NCI-H187 (cell line): ENCODE results near the gene STPG3.
"Not testable (repeated sequence)": the region's sequence is repeated elsewhere in the genome, so short reads cannot be mapped to it uniquely, and the experiment has no call there.

Experiments used
- DNase-seq, 2 experiments: peaks; one replicate each; lab custom pipeline; 2025; lab: John Stamatoyannopoulos, UW

Gene STPG3

DNA sequence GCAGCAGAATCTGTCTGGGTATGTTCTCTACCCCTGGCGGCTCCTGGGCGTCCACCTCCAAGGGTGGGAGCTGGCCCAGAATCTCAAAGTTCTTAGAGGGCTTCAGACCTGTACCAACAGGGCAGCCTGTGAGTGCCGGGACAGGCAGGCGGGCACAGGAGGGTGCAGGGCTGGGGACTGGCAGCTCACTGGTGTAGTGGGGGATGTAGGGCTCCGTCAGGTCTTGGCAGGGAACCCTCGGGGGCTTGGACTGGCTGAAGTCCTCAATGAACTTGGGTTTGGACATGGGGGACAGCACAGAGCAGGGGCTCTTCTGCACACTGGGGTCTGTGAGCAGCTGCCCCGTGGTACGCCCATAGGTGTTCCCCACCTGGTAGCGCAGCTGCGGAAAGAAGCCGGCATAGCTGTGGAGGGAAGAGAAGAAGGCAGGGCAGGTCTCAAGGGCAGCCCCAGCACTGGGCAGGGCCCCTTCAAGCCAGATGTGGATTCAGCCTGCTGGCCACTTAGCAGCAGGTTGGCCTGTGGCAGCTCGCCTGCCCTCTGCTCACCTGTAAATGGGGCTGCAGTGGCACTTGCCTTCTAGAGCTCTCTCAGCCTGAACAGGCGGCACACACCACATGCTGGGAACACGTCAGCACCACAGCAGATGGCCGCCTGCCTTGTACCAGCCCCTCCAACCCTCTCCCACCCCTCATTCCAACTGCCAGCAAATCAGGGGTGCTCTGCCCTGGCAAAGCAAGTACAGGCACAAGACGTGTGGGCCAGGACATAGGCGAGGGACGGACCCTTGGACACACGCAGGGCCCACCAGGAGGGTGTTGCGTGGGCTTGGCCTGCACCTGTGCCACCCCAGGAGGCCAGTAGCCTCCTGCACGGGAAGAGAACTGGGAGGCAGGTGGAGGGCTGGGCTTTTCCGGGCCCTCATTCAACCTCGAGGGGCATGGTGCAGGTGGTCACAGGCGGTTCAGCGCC, 5.3 kb upstream of the STPG3 start:
- no peak for DNase-seq

DNA sequence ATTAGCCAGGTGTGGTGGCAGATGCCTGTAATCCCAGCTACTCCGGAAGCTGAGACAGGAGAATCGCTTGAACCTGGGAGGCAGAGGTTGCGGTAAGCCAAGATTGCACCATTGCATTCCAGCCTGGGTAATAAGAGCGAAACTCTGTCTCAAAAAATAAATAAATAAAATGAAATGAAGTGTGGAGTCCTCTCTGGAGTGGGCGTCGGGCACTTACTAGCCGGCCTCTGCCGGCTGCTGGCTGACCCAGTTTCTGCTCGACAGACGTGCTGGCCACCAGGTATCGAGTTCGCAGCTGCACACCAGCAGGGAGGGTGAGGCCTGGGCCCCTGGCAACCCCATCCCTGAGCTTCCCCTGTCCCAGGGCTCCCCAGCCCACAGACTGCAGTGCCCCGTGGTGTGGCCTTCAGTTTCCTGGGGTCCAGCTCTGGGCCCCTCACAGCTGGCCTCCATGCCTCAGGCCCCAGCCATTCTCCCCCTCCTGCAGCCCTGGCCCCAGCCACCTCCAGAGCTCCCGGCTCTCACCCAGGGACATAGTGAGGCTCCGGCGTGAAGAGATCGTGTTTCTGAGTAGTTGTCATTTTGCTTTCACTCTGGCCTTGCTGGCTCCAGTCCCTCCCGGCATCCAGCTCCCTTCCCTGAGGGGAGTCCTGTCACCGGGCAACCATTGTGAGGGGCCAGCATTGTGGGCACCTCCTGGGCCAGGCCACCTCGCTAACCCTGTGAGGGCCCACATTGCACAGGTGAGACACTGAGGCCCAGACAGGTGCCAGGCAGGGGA, 3.8 kb upstream of the STPG3 start:
- DNase-seq, result no peak

DNA sequence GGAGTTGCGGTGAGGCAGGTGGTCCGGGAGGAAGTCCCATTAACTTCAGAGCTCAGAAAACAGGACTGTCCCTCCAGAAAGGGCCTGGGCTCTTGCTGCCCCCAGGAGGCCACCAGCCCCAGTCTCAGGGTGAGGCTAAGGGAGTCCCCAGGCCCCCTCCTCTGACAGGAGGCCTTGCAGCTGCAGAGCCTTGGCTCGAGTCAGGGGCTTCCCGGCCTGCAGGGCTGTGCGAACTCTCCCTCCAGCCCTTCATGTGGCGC, 3.2 kb upstream of the STPG3 start:
- no peak for DNase-seq

DNA sequence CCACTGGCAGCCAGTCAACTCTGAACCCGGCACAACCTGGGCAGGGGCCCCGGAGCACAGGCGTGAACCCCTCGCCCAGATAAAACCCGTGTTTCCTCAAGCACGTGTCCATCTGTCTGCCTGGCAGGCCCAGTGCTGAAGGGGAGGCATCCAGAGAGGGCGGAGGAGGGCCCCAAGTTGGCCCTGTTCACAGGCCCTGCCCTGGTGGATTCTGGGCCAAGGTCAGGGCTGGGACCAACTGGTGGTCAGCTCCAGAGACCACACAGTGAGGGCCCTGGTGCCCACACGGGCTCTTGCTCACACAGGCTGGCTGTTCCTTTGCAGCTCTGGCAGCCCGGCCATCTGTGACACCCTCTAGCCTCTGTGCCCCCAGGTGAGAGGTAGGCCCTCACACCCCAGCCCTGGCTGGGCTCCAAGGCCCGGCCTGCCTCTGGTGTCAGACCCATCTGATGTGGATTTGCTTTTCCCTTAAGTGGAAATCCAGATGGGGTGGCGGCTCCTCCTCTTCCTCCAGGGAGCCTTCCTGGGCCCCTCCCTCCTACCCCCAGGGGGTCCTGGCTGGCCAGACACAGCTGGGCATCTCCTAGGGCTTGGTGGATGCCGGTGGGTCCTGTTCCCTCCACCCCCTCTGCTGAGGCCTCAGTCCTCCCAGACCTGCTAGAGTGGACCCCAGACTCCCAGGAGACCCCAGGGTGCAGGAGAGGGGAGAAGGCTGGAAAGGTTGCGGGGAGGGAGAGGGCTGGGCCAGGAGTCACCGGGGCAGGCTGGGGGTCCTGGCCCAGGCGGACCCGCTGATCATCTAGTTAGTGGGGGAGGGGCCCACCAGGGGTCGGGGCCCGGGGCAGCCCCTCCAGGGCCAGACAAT, 525 bp upstream of the STPG3 start:
- DNase-seq, result no peak

DNA sequence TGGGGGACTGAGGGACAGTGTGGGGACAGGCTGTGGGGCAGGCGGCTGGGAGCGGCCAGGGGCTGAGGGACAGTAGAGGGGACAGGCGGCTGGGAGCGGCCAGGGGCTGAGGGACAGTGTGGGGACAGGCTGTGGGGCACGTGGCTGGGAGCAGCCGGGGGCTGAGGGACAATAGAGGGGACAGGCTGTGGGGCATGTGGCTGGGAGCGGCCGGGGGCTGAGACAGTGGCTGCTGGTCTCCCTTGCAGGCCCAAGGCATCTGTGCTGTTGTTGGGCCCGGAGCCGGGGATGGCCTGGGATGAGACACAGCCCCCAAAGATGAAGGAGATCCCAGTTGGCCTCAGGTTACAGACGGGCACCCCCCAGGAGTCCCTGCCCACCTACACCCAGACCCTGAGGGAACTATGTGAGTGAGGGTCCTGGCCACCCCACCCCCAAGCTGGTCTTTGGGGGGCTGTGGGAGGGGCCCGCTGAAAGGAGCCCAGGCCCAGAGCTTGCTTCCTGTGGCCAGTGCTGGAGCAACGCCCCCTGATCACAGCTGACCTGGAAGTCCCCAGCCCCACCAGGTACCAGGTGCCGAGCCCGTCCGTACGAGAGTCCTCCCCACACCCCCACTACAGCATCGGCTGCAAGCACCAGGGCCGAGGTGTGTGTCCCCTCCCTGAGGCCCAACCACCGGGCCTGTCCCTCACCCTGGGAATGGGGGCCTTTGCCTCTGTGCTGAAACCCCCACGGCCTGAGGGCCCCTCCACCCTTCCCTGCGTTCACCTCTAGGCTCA, 593 bp downstream of the STPG3 start:
- no peak for DNase-seq

DNA sequence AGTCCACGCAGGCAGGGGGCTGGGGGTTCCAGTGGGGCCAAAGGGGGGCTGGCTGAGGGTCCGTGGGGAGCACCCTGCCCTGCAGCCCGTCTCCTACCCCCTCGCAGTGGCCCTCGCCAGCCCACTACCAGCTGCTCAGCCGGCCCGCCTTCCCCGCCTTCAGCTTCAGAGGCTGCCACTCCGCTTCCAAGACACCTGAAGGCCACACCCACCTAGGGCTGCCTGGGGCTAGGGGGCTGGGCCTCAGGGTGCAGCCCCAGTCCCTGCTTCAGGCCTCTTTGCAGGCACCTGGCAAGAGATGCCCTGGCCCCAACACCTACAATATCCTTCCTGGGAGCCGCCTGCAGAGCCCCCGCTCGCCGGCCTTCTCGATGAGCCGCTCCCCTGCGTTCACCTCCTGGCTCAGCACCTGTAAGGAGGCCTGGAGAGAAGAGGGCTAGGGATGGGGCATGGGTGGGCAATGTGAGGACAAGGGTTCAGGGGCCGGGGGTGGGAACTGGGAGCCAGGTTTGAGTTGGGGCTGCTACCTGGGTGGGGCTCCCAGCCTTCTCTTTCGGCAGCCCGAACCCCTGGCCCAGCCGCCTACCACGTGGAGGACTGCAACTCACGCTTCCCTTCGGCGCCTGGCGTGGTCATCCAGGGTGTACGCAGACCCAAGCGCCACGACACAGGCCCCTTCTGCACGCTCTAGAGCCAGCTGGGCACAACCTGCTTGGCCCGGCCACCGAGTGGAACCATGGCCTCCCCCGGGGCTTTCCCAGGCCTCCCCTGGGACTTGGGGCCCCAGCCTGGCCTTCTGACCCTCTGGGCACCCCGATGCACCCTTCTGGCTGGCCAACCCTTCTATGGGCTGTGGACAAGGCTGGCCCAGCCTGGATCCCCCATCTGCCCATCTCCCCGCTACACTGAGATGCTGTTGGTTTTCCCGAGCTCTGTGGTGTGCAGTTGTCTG, 1.7 kb downstream of the STPG3 start:
- DNase-seq, result no peak

DNA sequence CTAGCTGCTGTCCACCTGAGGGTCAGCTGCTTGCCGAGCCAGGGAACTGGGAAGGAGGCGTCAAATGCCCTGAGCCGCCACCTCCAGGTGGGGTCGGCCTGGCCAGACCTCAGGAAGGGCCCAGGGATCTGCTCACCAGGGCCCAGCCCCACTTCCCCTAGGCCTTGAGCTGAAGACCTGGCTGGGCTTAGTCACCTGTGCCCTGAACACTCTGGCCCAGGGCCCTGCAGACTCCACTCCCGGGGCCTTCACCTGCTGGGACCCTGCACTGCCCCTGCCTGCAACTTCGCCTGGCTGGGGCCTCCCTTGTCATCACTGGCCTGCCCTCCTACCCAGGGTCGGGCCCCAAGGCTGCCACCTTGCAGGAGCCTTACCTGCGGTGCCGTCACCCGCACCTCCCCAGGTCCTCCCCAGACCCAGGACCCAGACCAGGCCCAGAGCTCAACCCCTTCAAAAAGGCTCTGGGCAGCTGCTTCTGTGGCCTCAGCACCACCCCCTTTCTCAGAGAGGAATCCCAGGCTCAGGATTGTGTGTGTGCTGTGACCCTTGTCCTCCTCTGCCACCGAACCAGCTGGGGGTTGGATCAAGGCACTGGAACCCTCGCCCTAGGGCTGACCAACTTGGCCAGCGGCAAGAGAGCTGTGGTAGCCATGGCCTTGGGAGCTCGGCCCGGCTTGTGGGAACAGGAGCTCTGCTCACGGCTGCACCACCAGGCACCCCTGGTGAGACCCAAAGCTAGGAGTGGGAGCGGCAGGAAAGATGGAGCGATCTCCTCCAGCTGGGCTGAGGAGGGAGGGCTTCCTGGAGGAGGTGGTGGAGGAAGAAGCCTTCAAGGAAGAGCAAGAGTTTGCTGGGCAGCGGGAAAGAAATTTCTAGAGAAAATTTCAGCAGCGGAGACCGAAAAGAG, 2.9 kb downstream of the STPG3 start:
- no peak for DNase-seq

DNA sequence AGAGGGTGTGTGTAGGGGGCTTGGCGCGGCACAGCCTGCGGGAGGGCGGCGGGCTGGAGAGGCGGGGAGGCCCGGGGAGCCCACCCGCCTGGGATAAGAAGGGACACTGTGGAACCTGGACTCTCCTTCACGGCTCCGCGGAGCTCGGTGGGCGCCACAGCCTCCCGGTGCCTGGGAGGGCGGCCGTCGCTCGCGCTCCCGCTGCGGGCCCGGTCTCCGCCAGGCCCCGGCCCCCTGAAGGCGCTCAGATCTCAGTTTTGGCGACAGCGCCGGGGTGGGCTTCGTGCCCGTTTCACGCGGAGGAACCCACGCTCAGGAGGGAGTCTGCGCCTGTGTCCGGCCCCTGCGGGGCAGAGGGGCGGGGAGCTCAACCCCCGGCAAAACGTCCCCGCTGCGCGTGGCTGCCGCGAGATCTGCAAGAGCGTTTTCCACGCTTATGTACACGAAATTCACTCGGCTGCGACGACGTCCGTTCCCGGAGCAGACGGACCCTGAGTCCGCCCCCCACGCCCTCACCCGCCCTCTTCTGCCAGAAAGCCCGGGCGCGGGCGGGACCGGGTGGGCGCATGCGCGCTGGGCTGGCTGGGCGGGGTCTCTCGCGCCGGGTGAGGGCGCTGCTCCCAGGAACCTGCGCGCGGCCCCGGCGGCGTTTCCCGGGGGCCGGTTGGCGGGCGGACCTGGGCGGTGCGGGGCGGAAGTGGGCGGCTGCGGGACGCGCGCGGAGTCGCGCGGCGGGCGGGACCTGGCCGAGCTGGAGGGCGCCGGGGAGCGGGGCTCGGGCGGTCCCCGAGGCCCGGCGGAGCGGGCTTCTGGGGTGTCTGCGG, 3.8 kb downstream of the STPG3 start, which contains the start of gene NELFB:
Gene NELFB (plus strand): TSS at position 704 of the 824 bp plus-strand sequence.
- peak; percentile 52 to 57 for DNase-seq

DNA sequence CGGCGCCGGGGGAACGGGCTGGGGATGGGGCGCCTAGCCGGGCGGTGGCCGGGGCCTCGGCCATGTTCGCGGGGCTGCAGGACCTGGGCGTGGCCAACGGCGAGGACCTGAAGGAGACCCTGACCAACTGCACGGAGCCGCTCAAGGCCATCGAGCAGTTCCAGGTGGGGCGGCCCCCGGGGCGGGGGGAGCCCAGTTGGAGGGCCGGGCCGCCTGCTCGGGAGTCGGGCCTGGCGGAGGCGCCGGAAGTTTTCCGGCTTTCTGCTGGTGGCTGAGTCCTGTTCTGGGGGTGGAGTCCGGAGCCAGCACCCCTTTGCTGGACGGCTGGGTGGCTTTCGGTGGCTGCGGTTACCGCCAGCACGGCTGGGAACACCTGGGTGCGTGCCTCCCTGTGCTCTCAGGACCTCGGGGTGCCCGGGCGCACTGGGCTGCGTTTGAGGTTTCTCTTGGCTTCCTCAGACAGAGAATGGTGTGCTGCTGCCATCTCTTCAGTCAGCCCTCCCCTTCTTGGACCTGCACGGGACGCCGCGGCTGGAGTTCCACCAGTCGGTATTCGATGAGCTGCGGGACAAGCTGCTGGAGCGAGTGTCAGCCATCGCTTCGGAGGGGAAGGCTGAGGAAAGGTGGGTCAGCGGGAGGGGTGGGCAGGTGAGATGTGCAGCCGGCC, 4.5 kb downstream of the STPG3 start:
- DNase-seq, result no peak

DNA sequence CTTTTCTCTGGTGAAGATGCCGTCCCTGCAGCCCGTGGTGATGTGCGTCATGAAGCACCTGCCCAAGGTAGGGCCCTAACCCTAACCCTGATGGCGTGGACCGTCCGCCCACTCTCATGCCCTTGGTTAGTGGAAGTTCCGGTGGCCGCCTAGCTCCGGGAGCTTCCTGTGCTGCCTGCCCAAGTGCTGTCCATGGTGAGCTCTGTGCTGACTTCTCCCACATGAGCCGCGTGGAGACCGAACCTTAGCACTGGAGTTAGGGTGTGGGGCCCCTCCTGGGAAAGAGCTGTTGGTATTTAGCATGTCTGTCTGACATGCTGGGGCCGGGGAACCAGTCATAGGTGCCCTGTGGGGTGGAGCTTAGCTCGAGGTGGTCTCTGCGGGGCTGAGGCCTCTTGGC, 5.3 kb downstream of the STPG3 start:
- DNase-seq, result no peak

DNA sequence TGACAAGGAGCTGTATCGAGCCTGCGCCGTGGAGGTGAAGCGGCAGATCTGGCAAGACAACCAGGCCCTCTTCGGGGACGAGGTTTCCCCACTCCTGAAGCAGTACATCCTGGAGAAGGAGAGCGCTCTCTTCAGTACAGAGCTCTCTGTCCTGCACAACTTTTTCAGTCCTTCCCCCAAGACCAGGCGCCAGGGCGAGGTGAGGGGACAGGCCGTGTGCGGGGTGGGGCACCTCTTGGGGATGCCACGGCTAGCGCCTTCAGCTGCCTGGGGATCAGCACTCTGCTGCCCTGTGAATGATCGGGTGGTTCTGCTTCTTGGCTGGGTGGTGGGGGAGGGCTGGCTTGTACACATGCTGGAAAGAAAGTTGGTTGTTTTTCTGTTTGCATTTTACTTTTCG, 5.8 kb downstream of the STPG3 start:
- no peak for DNase-seq

DNA sequence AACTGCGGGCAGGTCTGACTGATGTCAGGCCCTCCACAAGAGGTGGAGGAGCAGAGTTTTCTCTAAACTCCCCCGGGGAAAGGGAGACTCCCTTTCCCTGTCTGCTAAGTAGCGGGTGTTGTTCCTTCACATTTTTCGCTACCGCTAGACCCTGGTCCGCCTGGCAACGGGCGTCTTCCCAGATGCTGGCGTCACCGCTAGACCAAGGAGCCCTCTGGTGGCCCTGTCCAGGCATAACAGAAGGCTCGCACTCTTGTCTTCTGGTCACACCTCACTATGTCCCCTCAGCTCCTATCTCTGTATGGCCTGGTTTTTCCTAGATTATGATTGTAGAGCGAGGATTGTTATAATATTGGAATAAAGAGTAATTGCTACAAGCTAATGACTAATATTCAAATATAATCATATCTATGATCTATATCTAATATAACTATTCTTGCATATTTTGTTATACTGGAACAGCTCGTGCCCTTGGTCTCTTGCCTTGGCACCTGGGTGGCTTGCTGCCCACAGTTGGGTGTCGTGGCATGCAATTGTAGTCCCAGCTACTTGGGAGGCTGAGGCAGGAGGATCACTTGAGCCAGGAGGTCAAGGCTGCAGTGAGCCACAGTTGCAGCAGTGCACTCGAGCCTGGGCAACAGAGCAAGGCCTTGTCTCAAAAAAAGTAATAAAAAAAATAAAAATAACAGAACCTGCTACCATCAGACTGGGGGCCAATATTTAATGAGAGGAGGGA, 11.3 kb downstream of the STPG3 start:
- not testable (repeated sequence) for DNase-seq

DNA sequence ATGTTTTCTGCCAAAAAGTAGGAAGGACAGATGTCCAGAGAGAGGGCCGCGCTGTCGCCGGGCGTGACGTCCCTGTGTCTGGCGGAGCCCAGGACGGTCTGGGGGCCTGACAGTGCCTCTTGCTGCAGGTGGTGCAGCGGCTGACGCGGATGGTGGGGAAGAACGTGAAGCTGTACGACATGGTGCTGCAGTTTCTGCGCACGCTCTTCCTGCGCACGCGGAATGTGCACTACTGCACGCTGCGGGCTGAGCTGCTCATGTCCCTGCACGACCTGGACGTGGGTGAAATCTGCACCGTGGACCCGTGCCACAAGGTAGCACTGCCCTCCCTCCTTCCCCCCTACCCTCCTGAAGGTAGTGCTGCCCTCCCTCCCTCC, 11.8 kb downstream of the STPG3 start:
- no peak for DNase-seq

DNA sequence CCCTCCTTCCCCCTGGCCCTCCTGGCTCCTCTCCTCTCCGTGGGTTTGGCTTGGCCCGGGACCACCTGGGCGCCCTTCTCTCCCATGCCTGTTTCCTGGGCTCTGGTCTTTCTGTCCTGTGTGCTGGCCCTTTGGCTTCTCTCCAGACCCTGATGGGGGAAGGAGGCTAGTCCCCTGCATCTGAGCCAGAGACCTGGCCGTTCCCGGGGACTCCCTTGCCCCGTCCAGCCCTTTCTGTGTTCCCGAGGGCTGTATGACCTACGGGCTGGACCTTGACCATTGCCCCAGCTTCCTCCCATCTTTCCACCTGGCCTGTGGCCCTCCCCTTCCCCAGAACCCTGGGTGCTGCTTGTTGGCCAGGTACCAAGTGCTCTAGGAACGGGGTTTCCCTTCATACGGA, 12.4 kb downstream of the STPG3 start:
- no peak for DNase-seq

DNA sequence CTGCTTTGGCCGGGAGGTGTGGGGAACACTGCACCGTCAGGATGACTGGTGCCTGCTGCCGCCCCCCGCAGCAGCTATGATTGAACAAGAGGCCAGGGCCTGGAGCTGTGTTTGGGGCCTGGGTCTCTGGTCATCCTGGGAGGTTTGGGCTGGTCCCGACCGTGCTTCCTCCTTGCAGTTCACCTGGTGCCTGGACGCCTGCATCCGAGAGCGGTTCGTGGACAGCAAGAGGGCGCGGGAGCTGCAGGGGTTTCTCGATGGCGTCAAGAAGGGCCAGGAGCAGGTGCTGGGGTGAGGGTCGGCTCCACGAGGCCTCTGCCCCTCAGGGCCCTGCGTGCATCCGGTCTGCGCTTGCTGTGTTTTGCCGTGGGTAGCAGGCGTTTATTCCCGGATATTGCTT, 13.0 kb downstream of the STPG3 start:
- no peak for DNase-seq

DNA sequence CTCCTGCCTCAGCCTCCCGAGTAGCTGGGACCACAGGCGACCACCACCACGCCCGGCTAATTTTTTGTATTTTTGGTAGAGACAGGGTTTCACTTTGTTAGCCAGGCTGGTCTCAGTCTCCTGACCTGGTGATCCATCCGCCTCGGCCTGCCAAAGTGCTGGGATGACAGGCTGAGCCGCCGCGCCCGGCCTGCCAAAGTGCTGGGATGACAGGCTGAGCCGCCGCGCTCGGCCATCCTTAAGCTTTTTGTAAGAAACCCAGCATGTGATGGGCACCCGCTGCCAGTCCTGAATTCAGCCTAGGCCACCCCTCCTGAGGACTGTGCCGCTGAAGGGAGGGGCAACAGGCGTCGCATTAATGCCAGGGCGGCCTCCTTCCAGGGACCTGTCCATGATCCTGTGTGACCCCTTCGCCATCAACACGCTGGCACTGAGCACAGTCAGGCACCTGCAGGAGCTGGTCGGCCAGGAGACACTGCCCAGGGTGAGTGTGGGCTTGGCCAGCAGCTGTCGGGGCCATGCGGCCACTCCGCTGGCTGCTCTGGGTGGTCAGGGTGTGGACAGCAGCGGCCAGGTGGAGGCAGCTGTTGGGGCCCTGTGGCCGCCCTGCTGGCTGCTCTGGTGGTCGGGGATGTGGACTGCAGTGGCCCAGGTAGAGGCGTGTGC, 14.5 kb downstream of the STPG3 start:
- no peak for DNase-seq

DNA sequence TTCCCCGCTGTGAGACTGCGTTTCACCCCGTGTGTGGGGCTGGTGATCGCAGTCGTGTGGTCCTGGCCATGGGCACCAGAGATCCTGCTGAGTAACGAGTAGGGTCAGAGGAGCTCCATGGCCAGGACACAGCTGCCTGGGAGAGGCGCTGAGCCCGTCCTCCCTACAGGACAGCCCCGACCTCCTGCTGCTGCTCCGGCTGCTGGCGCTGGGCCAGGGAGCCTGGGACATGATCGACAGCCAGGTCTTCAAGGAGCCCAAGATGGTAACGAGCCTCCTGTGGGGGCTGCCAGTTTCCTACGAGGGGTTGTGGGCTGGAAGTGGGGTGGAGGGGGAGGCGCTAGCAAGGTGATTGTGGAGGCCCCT, 15.1 kb downstream of the STPG3 start:
- DNase-seq, result no peak
